SK-N-SH (cell line): ENCODE results near the gene RAB26. TPM values are rescaled to one million over a fixed set of nuclear protein-coding genes. Genes with fewer than 3 reads are reported as not detected.
"Not testable (repeated sequence)": the region's sequence is repeated elsewhere in the genome, so short reads cannot be mapped to it uniquely, and the experiment has no call there.

Experiments used
- CTCF ChIA-PET: fragments of 300-600, 350-600 bp; formaldehyde crosslinking; extraction: SDS; loops from one replicate; lab custom pipeline; 2021; lab: Yijun Ruan, JAX
- POLR2A ChIA-PET: fragments of 350-600 bp; sonication (Branson Sonifier 250); formaldehyde crosslinking; extraction: SDS; loops from one replicate; lab custom pipeline; 2020; ENCODE audit warnings: antibody characterized with exemption, inconsistent platforms; lab: Yijun Ruan, JAX
- DNase-seq: peaks from one replicate; pipeline ENCODE4 v3.0.0; 2012
- H2AFZ ChIP-seq: fragments of 200-600 bp; sonication (generic); 2 replicates; pipeline ENCODE4 v1.8.1; 2016; ENCODE audit warnings: antibody characterized with exemption, mild to moderate bottlenecking, low read depth
- H3F3A ChIP-seq: fragments of 200-600 bp; sonication (generic); replicated peaks from 2 replicates; pipeline ENCODE3; 2016; ENCODE audit warnings: antibody characterized with exemption, mild to moderate bottlenecking; ENCODE audit not compliant: insufficient read depth
- H3K27ac ChIP-seq, 2 experiments: fragments of 200-500 bp in 1 of 2; fragments of 200-600 bp in 1 of 2; sonication (Bioruptor generic) in 1 of 2; sonication (generic), shearing (Covaris generic) in 1 of 2; 2 replicates each; pipeline versions ENCODE4 v1.5.1 to v1.6.1; 2014 to 2016; ENCODE audit warnings: low read depth in 2 of 2, inconsistent platforms in 1 of 2, low read length in 1 of 2, mild to moderate bottlenecking in 1 of 2, mixed read lengths in 1 of 2
- H3K27me3 ChIP-seq: fragments of 200-600 bp; sonication (generic), shearing (Covaris generic); 2 replicates; pipeline ENCODE4 v1.6.1; 2016; ENCODE audit warnings: mixed run types; ENCODE audit not compliant: insufficient read depth
- H3K36me3 ChIP-seq, 2 experiments: fragments of 200-500 bp in 1 of 2; fragments of 200-600 bp in 1 of 2; sonication (Bioruptor generic) in 1 of 2; sonication (generic) in 1 of 2; replicated peaks in 1 of 2; 2 replicates each; pipeline versions ENCODE3 to v1.5.1; 2014 to 2016; ENCODE audit warnings: low read length in 1 of 2, mild to moderate bottlenecking in 1 of 2; ENCODE audit not compliant: insufficient read depth in 2 of 2, control insufficient read depth in 1 of 2
- H3K4me1 ChIP-seq, 2 experiments: fragments of 200-500 bp in 1 of 2; fragments of 200-600 bp in 1 of 2; sonication (Bioruptor generic) in 1 of 2; sonication (generic), shearing (Covaris generic) in 1 of 2; 2 replicates each; pipeline versions ENCODE4 v1.5.1 to v1.6.1; 2014 to 2016; ENCODE audit warnings: low read depth in 1 of 2, low read length in 1 of 2, mixed run types in 1 of 2; ENCODE audit not compliant: insufficient read depth in 2 of 2, control insufficient read depth in 1 of 2
- H3K4me2 ChIP-seq: fragments of 200-600 bp; sonication (generic), shearing (Covaris generic); 2 replicates; pipeline ENCODE4 v1.6.1; 2017; ENCODE audit warnings: mixed run types
- H3K4me3 ChIP-seq, 2 experiments: fragments of 200-500 bp in 1 of 2; fragments of 200-600 bp in 1 of 2; sonication (Bioruptor generic) in 1 of 2; sonication (generic), shearing (Covaris generic) in 1 of 2; 2 replicates each; pipeline versions ENCODE4 v1.5.1 to v1.8.1; 2014 to 2016; ENCODE audit warnings: low read depth in 2 of 2, inconsistent platforms in 1 of 2, low read length in 1 of 2, mild to moderate bottlenecking in 1 of 2, mixed read lengths in 1 of 2, moderate library complexity in 1 of 2
- H3K79me2 ChIP-seq: fragments of 200-600 bp; sonication (generic); 2 replicates; pipeline ENCODE4 v1.8.1; 2017; ENCODE audit warnings: mild to moderate bottlenecking; ENCODE audit not compliant: insufficient read depth
- H3K9ac ChIP-seq: fragments of 200-600 bp; sonication (generic); 2 replicates; pipeline ENCODE4 v1.6.1; 2017; ENCODE audit warnings: mixed run types
- H3K9me2 ChIP-seq: fragments of 200-600 bp; sonication (generic); 2 replicates; pipeline ENCODE4 v1.6.1; 2017; ENCODE audit warnings: mixed run types
- H3K9me3 ChIP-seq: fragments of 200-600 bp; sonication (generic); 2 replicates; pipeline ENCODE4 v1.6.1; 2017; ENCODE audit warnings: mixed run types, mild to moderate bottlenecking, moderate library complexity
- H4K20me1 ChIP-seq: fragments of 200-600 bp; sonication (generic); 2 replicates; pipeline ENCODE4 v1.6.1; 2017; ENCODE audit warnings: mild to moderate bottlenecking, mixed run types; ENCODE audit not compliant: insufficient read depth
- CHD2 ChIP-seq: fragments of 150-350 bp; IDR thresholded peaks from 2 replicates; pipeline ENCODE4 v1.6.1; 2018; ENCODE audit warnings: low read length; ENCODE audit not compliant: partially characterized antibody
- EP300 ChIP-seq, 2 experiments: IDR thresholded peaks; 2 replicates each; pipeline versions ENCODE4 v1.4.0 to v1.6.1; 2012; ENCODE audit warnings: borderline replicate concordance in 1 of 2, low read depth in 1 of 2, low read length in 1 of 2
- MXI1 ChIP-seq: IDR thresholded peaks from 2 replicates; pipeline ENCODE4 v1.6.1; 2012; ENCODE audit warnings: mild to moderate bottlenecking, low read depth, low read length, improper control_type of control experiment
- NFIC ChIP-seq: IDR thresholded peaks from 2 replicates; pipeline ENCODE4 v1.4.0; 2012; ENCODE audit warnings: borderline replicate concordance
- NRF1 ChIP-seq: IDR thresholded peaks from 2 replicates; pipeline ENCODE4 v1.6.1; 2012; ENCODE audit warnings: low read depth, mild to moderate bottlenecking, low read length
- PBX3 ChIP-seq: IDR thresholded peaks from 2 replicates; pipeline ENCODE4; 2012
- POLR2AphosphoS5 ChIP-seq: IDR thresholded peaks from 2 replicates; pipeline ENCODE4 v1.6.1; 2012; ENCODE audit warnings: low read depth, low read length
- RAD21 ChIP-seq: IDR thresholded peaks from 2 replicates; pipeline ENCODE4 v1.6.1; 2012; ENCODE audit warnings: mild to moderate bottlenecking, low read length
- RCOR1 ChIP-seq: fragments of 150-350 bp; IDR thresholded peaks from 2 replicates; pipeline ENCODE4 v1.6.1; 2017; ENCODE audit warnings: antibody characterized with exemption, low read length
- SIN3A ChIP-seq: IDR thresholded peaks from 2 replicates; pipeline ENCODE4 v1.6.1; 2012; ENCODE audit warnings: low read depth, mild to moderate bottlenecking, low read length, moderate library complexity, borderline replicate concordance
- SMC3 ChIP-seq: IDR thresholded peaks from 2 replicates; pipeline ENCODE4 v1.6.1; 2012; ENCODE audit warnings: low read depth, low read length, improper control_type of control experiment
- TEAD4 ChIP-seq: IDR thresholded peaks from 2 replicates; pipeline ENCODE4 v1.4.0; 2012; ENCODE audit warnings: mild to moderate bottlenecking, borderline replicate concordance; ENCODE audit not compliant: insufficient read depth
- WGBS: methylation state at CpG from one replicate; pipeline ENCODE4 v1.1.6; 2017; ENCODE audit warnings: low lambda C conversion rate; 5-methylcytosine and 5-hydroxymethylcytosine counted together
- polyA plus RNA-seq, 3 experiments: library from polyadenylated mRNA; depleted of rRNA; stranded (reverse); fragments of >200 nt; gene quantifications; 2 replicates each; pipeline ENCODE4 v1.2.3, GENCODE V29; 2012
- TF ChIP-seq, protein P1 (sequence below): fragments of 200-600 bp; sonication (generic); IDR thresholded peaks from 2 replicates; pipeline ENCODE4 v1.6.1; 2017; ENCODE audit warnings: antibody characterized with exemption, mild to moderate bottlenecking, moderate library complexity

The RAB26 gene
- polyA plus RNA-seq, 1 of the 3 experiments (the other 2 are of a cell fraction), result 14.3 TPM

DNA sequence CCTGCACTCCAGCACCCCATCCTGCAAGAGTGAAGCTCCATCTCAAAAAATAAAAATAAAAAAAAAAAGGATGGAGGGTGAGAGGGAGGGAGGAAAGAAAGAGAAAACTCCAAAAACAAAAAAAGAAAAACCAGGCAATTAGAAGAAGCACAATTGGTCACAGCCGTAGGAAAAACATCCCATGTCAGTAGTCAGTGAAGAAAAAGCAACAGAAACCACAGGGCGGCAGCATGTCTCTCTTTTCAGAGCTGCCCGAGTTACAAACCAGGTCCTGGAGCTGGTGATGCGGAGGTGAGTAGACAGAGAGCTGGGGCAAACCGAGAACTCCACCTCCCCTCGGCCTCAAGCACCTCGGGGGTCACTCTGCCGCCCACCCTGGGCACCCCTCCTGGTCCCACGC lies 27.1 kb upstream of the RAB26 start:
- not testable (repeated sequence) for DNase-seq, H2AFZ ChIP-seq, H3K9me3 ChIP-seq, H3K27me3 ChIP-seq, H3K9ac ChIP-seq, H3F3A ChIP-seq, H3K27ac ChIP-seq, H3K4me2 ChIP-seq, H3K4me3 ChIP-seq, H3K36me3 ChIP-seq, H3K9me2 ChIP-seq
- WGBS, result 56% methylated on average over 4 of the region's 9 CpGs
- Histone ChIP-seq H3K4me1 (peaks cover 15 to 46% of the 10 kb centered on the region in 2 experiments; a peak in 3 of 4 replicates), H4K20me1 (peaks cover 18% of the 10 kb centered on the region), H3K79me2 (peaks cover 64% of the 10 kb centered on the region)
- CTCF ChIA-PET, result interaction anchor here (0.6 to 1.7 kb wide), 6 partner anchors 18 to 98 kb away, joined by 3 to 16 read pairs (median 3); no protein-coding TSS in a partner anchor
- TF ChIP-seq RAD21, result peak; percentile 65
- peak; percentile 38; the same call in 1 of the 2 replicates for TF ChIP-seq SMC3
- TF ChIP-seq, protein P1, sequence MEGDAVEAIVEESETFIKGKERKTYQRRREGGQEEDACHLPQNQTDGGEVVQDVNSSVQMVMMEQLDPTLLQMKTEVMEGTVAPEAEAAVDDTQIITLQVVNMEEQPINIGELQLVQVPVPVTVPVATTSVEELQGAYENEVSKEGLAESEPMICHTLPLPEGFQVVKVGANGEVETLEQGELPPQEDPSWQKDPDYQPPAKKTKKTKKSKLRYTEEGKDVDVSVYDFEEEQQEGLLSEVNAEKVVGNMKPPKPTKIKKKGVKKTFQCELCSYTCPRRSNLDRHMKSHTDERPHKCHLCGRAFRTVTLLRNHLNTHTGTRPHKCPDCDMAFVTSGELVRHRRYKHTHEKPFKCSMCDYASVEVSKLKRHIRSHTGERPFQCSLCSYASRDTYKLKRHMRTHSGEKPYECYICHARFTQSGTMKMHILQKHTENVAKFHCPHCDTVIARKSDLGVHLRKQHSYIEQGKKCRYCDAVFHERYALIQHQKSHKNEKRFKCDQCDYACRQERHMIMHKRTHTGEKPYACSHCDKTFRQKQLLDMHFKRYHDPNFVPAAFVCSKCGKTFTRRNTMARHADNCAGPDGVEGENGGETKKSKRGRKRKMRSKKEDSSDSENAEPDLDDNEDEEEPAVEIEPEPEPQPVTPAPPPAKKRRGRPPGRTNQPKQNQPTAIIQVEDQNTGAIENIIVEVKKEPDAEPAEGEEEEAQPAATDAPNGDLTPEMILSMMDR, result peak; percentile 35
- POLR2A ChIA-PET, result interaction anchor here (1.5 kb wide), 1 partner anchor 34 kb away, joined by 5 read pairs; the partner anchor contains the start of gene TRAF7

DNA sequence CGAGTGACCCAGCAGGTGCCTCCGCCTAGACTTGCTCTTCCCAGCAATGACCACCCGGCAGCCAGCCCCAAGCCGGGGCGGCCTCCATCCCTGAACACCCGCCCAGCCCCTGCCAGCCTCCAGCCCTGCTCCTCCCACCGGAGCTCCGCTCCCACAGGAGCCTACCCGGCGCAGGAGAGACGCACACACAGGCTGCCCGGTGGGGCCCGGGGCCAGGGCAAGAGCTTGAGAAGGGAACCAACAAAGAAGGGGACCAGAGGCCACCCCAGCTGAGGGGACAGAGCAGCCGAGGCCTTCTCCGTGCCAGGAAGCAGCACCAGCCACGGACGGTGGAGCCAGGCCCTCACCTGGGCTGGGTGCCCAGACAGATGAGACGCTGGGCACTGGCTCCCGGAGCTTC lies 26.6 kb upstream of the RAB26 start:
- WGBS, result 97% methylated on average over 6 of the region's 19 CpGs
- Histone ChIP-seq H3K79me2 (peaks cover 69% of the 10 kb centered on the region), H3K4me3 (no peak overlapping the region)
- no peak for DNase-seq
- TF ChIP-seq NFIC, result no peak
- no peak for TF ChIP-seq NRF1
- no peak for TF ChIP-seq CHD2
- TF ChIP-seq MXI1, result no peak
- TF ChIP-seq SIN3A, result no peak
- TF ChIP-seq TEAD4, result no peak
- no peak for TF ChIP-seq POLR2AphosphoS5
- no peak for TF ChIP-seq EP300 (IDR thresholded peaks at IDR 0.05; ENCODE audit: borderline replicate concordance in 1 of 2, low read depth in 1 of 2, low read length in 1 of 2)
- TF ChIP-seq PBX3, result no peak
- TF ChIP-seq RCOR1, result no peak
- TF ChIP-seq, all 33 proteins: peak for 0
- H3K9ac ChIP-seq, result no peak overlapping the region
- no peaks in the 10 kb centered on the region for H3K36me3 ChIP-seq
- peak overlapping the region in 1 of 2 experiments; percentile 82; a peak in 1 of 4 replicates for H3K27ac ChIP-seq
- no peak overlapping the region for H3K4me2 ChIP-seq
- H3F3A ChIP-seq, result peaks cover 7% of the 10 kb centered on the region
- no peaks in the 10 kb centered on the region for H3K9me2 ChIP-seq
- peaks cover 20 to 51% of the 10 kb centered on the region in 2 experiments; a peak in 3 of 4 replicates for H3K4me1 ChIP-seq
- H3K27me3 ChIP-seq, result no peaks in the 10 kb centered on the region
- H2AFZ ChIP-seq, result no peak overlapping the region
- CTCF ChIA-PET, result interaction anchor here (1.0 to 1.7 kb wide), 5 partner anchors 17 to 98 kb away, joined by 3 to 16 read pairs (median 3); no protein-coding TSS in a partner anchor
- POLR2A ChIA-PET, result interaction anchor here (1.5 kb wide), 1 partner anchor 33 kb away, joined by 5 read pairs; the partner anchor contains the start of gene TRAF7
- no peaks in the 10 kb centered on the region for H3K9me3 ChIP-seq
- peaks cover 15% of the 10 kb centered on the region for H4K20me1 ChIP-seq
